ENCODE measurements around the gene RBMS1. TPM values are rescaled to one million over a fixed set of nuclear protein-coding genes. Genes with fewer than 3 reads are reported as not detected.
A peak's percentile ranks its signal among the peaks of the same experiment; 100 is the strongest.

Gene RBMS1
- total and polyA plus RNA-seq, 4 donors = 7.9 to 23.5 (median 15.5) TPM

DNA sequence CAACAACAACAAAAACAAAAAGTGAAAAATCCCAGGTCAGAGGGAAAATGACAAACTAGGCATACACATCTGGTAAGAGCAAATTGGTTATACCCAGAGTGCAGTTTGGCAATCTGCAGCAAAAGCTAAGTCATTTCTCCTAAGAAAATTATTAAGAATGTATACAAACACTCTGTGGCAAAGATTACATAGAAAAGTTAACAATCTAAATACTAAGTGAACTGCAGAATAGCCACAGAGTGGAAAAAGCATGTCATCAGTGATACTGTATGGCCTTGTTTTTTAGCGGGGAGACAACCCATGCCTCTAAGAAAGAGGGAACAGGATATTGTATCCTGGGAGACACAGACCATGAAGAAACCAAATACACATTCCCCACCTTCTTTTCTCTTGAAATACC is 157.5 kb downstream of the RBMS1 start:
- WGBS = 78% methylated on average over 1 of the region's 1 CpG
- peak in 1 of 2 donors; percentile 17 for TF ChIP-seq JUND (IDR thresholded peaks at IDR 0.05)
- no peak for TF ChIP-seq EGR1 (IDR thresholded peaks at IDR 0.05; ENCODE audit: low read depth in 2 of 2)
- no peak for TF ChIP-seq HNF4G (IDR thresholded peaks at IDR 0.05)
- no peak for DNase-seq (ENCODE audit: low spot score)
- H3K4me1 ChIP-seq (ENCODE audit: control insufficient read depth in 4 of 4, insufficient read depth in 4 of 4, low read length in 3 of 4) = peaks cover 0 to 5% (median under 1%) of the 10 kb centered on the region in 4 donors
- no peak overlapping the region for H3K27ac ChIP-seq (ENCODE audit: low read depth in 1 of 2, low read length in 2 of 2)
- no peak overlapping the region for H3K9ac ChIP-seq (ENCODE audit: low read depth in 1 of 2, low read length in 2 of 2)
- H3K9me3 ChIP-seq (ENCODE audit: control insufficient read depth in 4 of 4, low read length in 3 of 4) = no peaks in the 10 kb centered on the region
- H3K27me3 ChIP-seq (ENCODE audit: control insufficient read depth in 4 of 4, insufficient read depth in 4 of 4, low read length in 3 of 4) = no peaks in the 10 kb centered on the region
- H3K36me3 ChIP-seq (ENCODE audit: control insufficient read depth in 4 of 4, insufficient read depth in 3 of 4, low read depth in 1 of 4, low read length in 3 of 4) = no peaks in the 10 kb centered on the region
- H3K4me3 ChIP-seq (ENCODE audit: low read depth in 1 of 3, low read length in 3 of 3) = no peak overlapping the region

DNA sequence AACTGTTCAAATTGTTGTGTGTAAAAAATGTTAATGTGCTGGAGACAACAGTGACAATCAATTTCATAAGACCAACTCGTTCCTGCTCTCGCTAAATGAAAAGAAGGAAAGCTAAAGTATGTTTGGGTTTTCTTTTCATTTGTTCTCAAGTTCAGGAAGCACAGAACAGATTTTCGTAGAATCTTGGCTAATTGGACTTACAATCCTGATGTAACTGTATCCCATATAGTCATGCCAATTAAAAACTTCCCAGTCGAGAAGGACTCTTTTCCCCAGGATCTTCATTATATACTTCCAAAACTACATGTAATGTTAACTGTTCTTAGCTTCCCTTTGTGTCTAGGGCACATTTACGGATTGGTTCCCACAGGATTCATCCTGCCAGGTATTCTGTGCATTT is 158.2 kb downstream of the RBMS1 start:
- H3K9ac ChIP-seq (ENCODE audit: low read depth in 1 of 2, low read length in 2 of 2) = no peak overlapping the region
- no peaks in the 10 kb centered on the region for H3K9me3 ChIP-seq (ENCODE audit: control insufficient read depth in 4 of 4, low read length in 3 of 4)
- H3K36me3 ChIP-seq (ENCODE audit: control insufficient read depth in 4 of 4, insufficient read depth in 3 of 4, low read depth in 1 of 4, low read length in 3 of 4) = no peaks in the 10 kb centered on the region
- no peak overlapping the region for H3K27ac ChIP-seq (ENCODE audit: low read depth in 1 of 2, low read length in 2 of 2)
- no peaks in the 10 kb centered on the region for H3K27me3 ChIP-seq (ENCODE audit: control insufficient read depth in 4 of 4, insufficient read depth in 4 of 4, low read length in 3 of 4)
- TF ChIP-seq SP1 (IDR thresholded peaks at IDR 0.05) (no peak), HNF4G (IDR thresholded peaks at IDR 0.05) (no peak), HNF4A (conservative IDR thresholded peaks at IDR 0.05) (no peak), JUND (IDR thresholded peaks at IDR 0.05) (no peak), TAF1 (conservative IDR thresholded peaks at IDR 0.05) (no peak), RAD21 (IDR thresholded peaks at IDR 0.05) (no peak), NR2F2 (IDR thresholded peaks at IDR 0.05) (no peak), EGR1 (IDR thresholded peaks at IDR 0.05; ENCODE audit: low read depth in 2 of 2) (no peak), FOXA2 (IDR thresholded peaks at IDR 0.05) (no peak), YY1 (IDR thresholded peaks at IDR 0.05) (no peak)
- TF ChIP-seq, protein P1, sequence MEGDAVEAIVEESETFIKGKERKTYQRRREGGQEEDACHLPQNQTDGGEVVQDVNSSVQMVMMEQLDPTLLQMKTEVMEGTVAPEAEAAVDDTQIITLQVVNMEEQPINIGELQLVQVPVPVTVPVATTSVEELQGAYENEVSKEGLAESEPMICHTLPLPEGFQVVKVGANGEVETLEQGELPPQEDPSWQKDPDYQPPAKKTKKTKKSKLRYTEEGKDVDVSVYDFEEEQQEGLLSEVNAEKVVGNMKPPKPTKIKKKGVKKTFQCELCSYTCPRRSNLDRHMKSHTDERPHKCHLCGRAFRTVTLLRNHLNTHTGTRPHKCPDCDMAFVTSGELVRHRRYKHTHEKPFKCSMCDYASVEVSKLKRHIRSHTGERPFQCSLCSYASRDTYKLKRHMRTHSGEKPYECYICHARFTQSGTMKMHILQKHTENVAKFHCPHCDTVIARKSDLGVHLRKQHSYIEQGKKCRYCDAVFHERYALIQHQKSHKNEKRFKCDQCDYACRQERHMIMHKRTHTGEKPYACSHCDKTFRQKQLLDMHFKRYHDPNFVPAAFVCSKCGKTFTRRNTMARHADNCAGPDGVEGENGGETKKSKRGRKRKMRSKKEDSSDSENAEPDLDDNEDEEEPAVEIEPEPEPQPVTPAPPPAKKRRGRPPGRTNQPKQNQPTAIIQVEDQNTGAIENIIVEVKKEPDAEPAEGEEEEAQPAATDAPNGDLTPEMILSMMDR (IDR thresholded peaks at IDR 0.05; ENCODE audit: low read depth, low read length, missing input control) = no peak
- TF ChIP-seq, protein P2, sequence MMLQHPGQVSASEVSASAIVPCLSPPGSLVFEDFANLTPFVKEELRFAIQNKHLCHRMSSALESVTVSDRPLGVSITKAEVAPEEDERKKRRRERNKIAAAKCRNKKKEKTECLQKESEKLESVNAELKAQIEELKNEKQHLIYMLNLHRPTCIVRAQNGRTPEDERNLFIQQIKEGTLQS (IDR thresholded peaks at IDR 0.05) = no peak
- TF ChIP-seq, protein P3, sequence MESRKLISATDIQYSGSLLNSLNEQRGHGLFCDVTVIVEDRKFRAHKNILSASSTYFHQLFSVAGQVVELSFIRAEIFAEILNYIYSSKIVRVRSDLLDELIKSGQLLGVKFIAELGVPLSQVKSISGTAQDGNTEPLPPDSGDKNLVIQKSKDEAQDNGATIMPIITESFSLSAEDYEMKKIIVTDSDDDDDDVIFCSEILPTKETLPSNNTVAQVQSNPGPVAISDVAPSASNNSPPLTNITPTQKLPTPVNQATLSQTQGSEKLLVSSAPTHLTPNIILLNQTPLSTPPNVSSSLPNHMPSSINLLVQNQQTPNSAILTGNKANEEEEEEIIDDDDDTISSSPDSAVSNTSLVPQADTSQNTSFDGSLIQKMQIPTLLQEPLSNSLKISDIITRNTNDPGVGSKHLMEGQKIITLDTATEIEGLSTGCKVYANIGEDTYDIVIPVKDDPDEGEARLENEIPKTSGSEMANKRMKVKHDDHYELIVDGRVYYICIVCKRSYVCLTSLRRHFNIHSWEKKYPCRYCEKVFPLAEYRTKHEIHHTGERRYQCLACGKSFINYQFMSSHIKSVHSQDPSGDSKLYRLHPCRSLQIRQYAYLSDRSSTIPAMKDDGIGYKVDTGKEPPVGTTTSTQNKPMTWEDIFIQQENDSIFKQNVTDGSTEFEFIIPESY (IDR thresholded peaks at IDR 0.05) = no peak
- no peak for DNase-seq (ENCODE audit: low spot score)
- 88% methylated on average over 5 of the region's 5 CpGs for WGBS
- no peak overlapping the region for H3K4me3 ChIP-seq (ENCODE audit: low read depth in 1 of 3, low read length in 3 of 3)
- peaks cover 0 to 6% (median under 1%) of the 10 kb centered on the region in 4 donors for H3K4me1 ChIP-seq (ENCODE audit: control insufficient read depth in 4 of 4, insufficient read depth in 4 of 4, low read length in 3 of 4)

DNA sequence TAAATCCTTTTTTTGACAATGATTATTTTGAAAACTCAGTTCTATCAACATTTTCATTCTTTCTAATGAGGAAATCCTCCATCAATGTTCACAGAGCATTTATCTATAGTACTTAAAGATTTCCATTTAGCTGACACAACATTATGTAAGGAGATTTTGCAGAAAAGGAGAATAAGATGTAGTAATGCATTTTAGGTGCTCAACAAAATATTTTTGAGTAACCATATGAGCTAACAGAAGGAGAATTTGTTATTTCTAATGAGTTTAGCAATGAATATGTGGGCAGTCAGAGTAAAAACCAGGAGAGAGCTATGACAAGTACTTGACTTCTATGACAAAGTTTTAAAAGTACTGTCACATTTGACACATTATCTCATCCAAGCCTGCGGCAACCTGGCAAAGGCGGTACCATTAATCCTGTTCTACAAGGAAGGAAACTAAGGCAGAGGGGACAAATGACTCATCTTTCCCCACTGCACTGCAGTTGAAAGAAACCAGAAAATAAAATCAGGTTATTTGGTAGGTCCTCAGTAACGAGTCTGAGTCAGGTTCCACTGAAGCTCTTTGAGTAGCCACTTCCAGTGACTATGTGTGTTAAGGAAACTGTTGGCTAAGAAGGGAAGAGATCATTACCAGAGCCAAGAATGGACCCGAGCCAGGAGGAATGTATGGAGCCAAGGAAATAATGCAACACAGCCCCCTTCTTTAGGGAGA is 159.4 kb downstream of the RBMS1 start:
- Histone ChIP-seq H3K36me3 (ENCODE audit: control insufficient read depth in 4 of 4, insufficient read depth in 3 of 4, low read depth in 1 of 4, low read length in 3 of 4) (no peaks in the 10 kb centered on the region), H3K9me3 (ENCODE audit: control insufficient read depth in 4 of 4, low read length in 3 of 4) (no peaks in the 10 kb centered on the region), H3K27ac (ENCODE audit: low read depth in 1 of 2, low read length in 2 of 2) (no peak overlapping the region), H3K4me1 (ENCODE audit: control insufficient read depth in 4 of 4, insufficient read depth in 4 of 4, low read length in 3 of 4) (peaks cover 2 to 10% (median 3%) of the 10 kb centered on the region in 4 donors), H3K9ac (ENCODE audit: low read depth in 1 of 2, low read length in 2 of 2) (no peak overlapping the region), H3K4me3 (ENCODE audit: low read depth in 1 of 3, low read length in 3 of 3) (no peak overlapping the region), H3K27me3 (ENCODE audit: control insufficient read depth in 4 of 4, insufficient read depth in 4 of 4, low read length in 3 of 4) (no peaks in the 10 kb centered on the region)
- WGBS = 84% methylated on average over 4 of the region's 4 CpGs
- no peak for DNase-seq (ENCODE audit: low spot score)
- TF ChIP-seq TAF1 (conservative IDR thresholded peaks at IDR 0.05) (no peak), FOXA1 (IDR thresholded peaks at IDR 0.05) (no peak), HNF4G (IDR thresholded peaks at IDR 0.05) (no peak), FOXA2 (IDR thresholded peaks at IDR 0.05) (no peak)
- TF ChIP-seq, protein P4, sequence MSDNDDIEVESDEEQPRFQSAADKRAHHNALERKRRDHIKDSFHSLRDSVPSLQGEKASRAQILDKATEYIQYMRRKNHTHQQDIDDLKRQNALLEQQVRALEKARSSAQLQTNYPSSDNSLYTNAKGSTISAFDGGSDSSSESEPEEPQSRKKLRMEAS (IDR thresholded peaks at IDR 0.05) = no peak
